Ectodermal cell (in vitro differentiated cells): ENCODE data around the gene MEF2D.

Source experiments
- H3K27ac ChIP-seq: 2 replicates; pipeline ENCODE4 v1.7.0; 2013; ENCODE audit warnings: mild to moderate bottlenecking, low read depth, low read length; ENCODE audit not compliant: insufficient read depth, poor library complexity, severe bottlenecking
- H3K27me3 ChIP-seq: 2 replicates; pipeline ENCODE4 v1.7.0; 2013; ENCODE audit warnings: mild to moderate bottlenecking, low read length; ENCODE audit not compliant: insufficient read depth, control insufficient read depth, poor library complexity, severe bottlenecking
- H3K36me3 ChIP-seq: one replicate; pipeline ENCODE4 v1.7.0; 2013; ENCODE audit warnings: low read length; ENCODE audit not compliant: control insufficient read depth, insufficient read depth
- H3K4me1 ChIP-seq: one replicate; pipeline ENCODE4 v1.7.0; 2013; ENCODE audit warnings: low read length; ENCODE audit not compliant: control insufficient read depth, insufficient read depth
- H3K4me3 ChIP-seq: 2 replicates; pipeline ENCODE4 v1.7.0; 2013; ENCODE audit warnings: low read depth, low read length, control low read depth; ENCODE audit not compliant: insufficient read depth
- H3K9me3 ChIP-seq: 2 replicates; pipeline ENCODE4 v1.7.0; 2013; ENCODE audit warnings: mild to moderate bottlenecking, low read length, moderate library complexity; ENCODE audit not compliant: control insufficient read depth
- WGBS, 2 experiments: methylation state at CpG; one replicate each; pipeline ENCODE4 v1.1.7; 2013; ENCODE audit warnings: missing lambda C conversion rate in 2 of 2; 5-methylcytosine and 5-hydroxymethylcytosine counted together

The MEF2D gene

DNA sequence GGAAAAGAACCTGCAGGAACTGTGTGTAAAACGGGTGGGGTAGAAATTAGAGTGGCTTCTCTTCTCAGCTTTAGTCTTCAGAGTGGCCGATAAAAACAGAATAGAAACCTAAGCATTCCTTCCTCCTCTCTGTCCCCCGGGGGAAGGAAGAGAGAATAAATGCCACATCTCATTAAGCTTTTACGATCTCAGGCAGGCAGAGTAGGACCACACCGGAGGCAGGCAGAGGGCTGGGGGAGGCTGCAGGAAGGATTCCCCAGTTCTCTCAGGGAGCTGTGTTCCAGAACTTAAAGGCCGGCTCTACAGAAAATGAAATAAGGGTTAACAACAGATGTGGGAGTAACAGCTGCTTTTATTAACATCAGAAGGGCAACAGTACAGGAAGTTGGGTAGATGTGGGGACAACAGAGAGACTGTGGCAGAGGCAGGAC is 24.5 kb upstream of the MEF2D start:
- Histone ChIP-seq H3K4me1 (no peaks in the 10 kb centered on the region), H3K27ac (no peak overlapping the region), H3K9me3 (no peaks in the 10 kb centered on the region), H3K36me3 (peaks cover 9% of the 10 kb centered on the region), H3K27me3 (no peaks in the 10 kb centered on the region), H3K4me3 (no peak overlapping the region)
- 76 to 84% methylated on average over 5 to 6 of the region's 6 CpGs for WGBS, 2 experiments

DNA sequence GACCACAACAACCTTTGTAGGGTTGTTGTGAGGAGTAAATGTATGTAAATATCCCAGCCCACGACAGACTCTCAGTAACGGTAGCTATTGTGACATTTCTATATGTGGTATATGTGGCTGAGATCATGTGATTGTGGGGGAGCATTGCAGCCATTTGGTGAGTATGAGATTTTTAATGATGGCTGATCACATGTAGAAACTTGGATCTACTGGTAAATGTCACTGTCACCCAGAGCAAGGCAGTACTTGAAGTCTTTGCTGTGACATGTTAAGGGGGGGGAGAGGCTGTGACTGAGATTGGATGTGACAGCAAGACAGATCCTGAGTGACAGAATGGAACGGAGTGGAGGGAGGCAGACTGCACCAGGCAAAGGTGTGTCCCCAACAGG is 23.9 kb upstream of the MEF2D start:
- Histone ChIP-seq H3K27ac (no peak overlapping the region), H3K4me1 (no peaks in the 10 kb centered on the region), H3K9me3 (no peaks in the 10 kb centered on the region), H3K4me3 (no peak overlapping the region), H3K36me3 (peaks cover 9% of the 10 kb centered on the region), H3K27me3 (no peaks in the 10 kb centered on the region)
- 91 to 93% methylated on average over 3 of the region's 3 CpGs for WGBS, 2 experiments

DNA sequence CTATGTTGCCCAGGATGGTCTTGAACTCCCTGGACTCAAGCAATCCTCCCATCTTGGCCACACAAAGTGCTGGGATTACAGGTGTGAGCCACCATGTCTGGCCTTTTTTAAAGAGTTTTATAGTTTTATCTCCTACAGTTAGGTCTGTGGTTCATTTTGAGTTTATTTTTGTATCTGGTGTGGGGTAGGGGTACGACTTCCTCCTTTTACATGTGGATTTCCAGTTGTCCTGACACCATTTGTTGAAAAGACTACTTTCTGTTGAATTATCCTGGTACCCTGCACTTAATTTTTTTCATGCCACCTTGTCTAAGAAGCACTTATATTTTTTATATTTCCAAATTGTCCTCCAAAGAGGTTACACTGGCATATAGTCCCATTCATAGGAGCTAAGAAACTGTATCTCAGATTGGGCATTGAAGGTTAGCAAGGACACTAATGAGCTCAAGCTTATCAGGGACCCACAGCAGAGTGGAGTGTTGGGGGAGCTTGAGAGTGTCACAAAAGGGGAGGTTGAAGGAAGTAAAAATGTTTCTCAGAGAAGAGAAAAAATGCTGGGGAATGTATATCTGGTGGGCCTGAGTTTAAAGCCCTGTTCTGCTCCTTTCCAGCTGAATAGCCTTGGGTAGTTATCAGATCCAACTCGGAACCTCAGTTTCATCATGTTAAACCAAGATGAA is 23.4 kb upstream of the MEF2D start:
- H3K9me3 ChIP-seq = no peaks in the 10 kb centered on the region
- 86 to 96% methylated on average over 2 of the region's 2 CpGs for WGBS, 2 experiments
- H3K4me1 ChIP-seq = no peaks in the 10 kb centered on the region
- H3K27me3 ChIP-seq = no peaks in the 10 kb centered on the region
- H3K4me3 ChIP-seq = no peak overlapping the region
- no peak overlapping the region for H3K27ac ChIP-seq
- peaks cover 8% of the 10 kb centered on the region for H3K36me3 ChIP-seq

DNA sequence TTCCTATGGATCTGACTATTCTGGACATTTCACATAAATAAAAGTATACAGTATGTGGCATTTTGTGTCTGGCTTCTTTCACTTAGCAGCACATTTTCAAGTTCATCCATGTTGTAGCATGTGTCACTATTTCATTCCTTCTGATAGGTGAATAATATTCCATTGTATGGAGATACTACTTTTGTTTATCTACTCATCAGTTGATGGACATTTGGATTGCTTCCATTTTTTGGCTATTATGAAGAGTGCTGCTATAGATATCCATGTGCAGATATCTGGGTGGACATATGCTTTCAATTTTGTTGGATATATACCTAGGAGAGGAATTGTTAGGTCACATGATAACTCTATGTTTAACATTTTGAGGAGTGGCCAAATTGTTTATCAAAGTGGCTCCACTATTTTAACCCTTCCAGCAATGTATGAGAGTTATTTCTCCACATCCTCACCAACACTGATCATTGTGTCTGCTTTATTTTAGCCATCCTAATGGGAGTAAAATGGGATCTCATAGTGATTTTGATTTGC is 21.9 kb upstream of the MEF2D start:
- no peaks in the 10 kb centered on the region for H3K9me3 ChIP-seq

DNA sequence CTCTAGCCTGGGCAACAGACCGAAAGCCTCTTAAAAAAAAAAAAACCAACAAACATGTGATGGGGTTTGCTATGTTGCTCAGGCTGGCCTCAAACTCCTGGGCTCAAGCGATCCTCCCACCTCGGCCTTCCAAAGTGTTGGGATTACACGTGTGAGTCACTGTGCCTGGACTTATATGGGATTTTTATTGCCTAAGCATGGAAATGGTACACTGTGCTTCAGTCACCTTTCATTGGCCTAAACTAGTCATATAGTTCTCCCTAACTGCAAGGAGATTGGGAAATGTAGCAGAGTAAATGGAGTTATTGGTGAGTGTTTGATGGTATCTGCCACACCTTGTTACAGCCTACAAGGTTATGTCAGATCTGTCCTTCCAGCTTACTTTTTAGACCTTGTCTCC is 17.2 kb upstream of the MEF2D start:
- H3K27ac ChIP-seq = no peak overlapping the region
- no peaks in the 10 kb centered on the region for H3K9me3 ChIP-seq
- H3K4me3 ChIP-seq = no peak overlapping the region
- no peaks in the 10 kb centered on the region for H3K36me3 ChIP-seq
- no peaks in the 10 kb centered on the region for H3K4me1 ChIP-seq
- 70 to 72% methylated on average over 4 of the region's 4 CpGs for WGBS, 2 experiments
- H3K27me3 ChIP-seq = no peaks in the 10 kb centered on the region

More for the DNA sequence above, 21.9 kb upstream of the MEF2D start:
- Histone ChIP-seq H3K36me3 (peaks cover 3% of the 10 kb centered on the region), H3K27ac (no peak overlapping the region), H3K27me3 (no peaks in the 10 kb centered on the region), H3K4me1 (no peaks in the 10 kb centered on the region), H3K4me3 (no peak overlapping the region)

DNA sequence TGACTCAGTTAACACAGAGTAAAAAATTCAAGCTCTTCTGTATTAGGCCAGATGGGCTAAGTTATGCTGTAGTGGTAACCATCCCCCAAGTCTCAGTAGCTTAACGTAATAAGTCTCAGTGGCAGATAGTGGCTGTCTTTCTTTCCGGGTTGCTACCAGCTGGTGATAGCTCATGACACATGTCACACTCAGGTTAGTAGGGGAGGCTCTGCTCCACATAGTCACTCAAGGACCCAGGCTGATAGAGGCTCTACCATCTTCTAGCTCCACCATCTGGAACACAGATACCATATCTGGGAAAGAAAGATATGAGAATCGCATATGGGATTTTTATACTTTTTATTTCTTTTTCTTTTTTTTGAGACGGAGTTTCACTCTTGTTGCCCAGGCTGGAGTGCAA is 16.2 kb upstream of the MEF2D start:
- Histone ChIP-seq H3K4me1 (no peaks in the 10 kb centered on the region), H3K36me3 (no peaks in the 10 kb centered on the region), H3K9me3 (no peaks in the 10 kb centered on the region), H3K27me3 (no peaks in the 10 kb centered on the region), H3K27ac (no peak overlapping the region), H3K4me3 (no peak overlapping the region)
- 92 to 99% methylated on average over 3 to 4 of the region's 4 CpGs for WGBS, 2 experiments

DNA sequence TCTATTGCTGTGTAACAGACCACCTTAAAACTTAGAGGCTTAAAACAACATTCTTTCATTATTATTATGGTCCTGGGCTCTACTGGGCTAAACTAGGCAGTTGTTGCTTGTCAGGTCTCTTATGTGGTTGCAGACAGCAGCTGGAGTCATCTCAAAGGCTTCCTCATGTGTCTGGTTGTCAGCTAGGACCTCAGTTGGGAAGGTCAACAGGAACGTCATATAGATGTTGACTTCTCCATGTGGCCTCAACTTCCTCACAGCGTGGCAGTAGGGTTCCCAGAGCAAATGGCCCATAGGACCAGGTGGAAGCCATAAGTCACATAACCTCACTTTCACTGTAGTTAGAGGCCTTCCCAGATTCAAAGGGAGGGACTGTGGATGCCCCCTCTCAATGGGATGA is 15.4 kb upstream of the MEF2D start:
- Histone ChIP-seq H3K27me3 (no peaks in the 10 kb centered on the region), H3K4me1 (no peaks in the 10 kb centered on the region), H3K9me3 (no peaks in the 10 kb centered on the region), H3K4me3 (no peak overlapping the region), H3K36me3 (no peaks in the 10 kb centered on the region), H3K27ac (no peak overlapping the region)
- 44 to 50% methylated on average over 2 of the region's 2 CpGs for WGBS, 2 experiments

DNA sequence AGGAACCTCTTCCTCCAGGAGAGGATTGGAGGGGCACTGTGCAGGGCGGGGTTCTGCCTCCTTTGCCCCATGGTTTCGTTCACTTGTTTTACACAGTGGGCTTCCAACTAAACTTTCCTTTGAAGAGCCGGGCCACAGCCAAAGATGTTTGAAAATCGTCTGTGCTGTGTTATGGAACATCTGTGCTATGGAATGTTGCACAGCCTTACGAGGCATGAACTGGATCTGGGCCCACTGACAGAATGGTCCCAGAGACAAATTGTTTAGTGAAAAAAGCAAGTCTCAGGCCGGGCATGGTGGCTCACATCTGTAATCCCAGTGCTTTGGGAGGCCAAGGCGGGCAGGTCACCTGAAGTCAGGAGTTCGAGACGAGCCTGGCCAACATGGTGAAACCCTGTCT is 12.6 kb upstream of the MEF2D start:
- no peaks in the 10 kb centered on the region for H3K27me3 ChIP-seq
- H3K4me1 ChIP-seq = no peaks in the 10 kb centered on the region
- no peak overlapping the region for H3K27ac ChIP-seq
- no peak overlapping the region for H3K4me3 ChIP-seq
- no peaks in the 10 kb centered on the region for H3K36me3 ChIP-seq
- no peaks in the 10 kb centered on the region for H3K9me3 ChIP-seq
- WGBS, 2 experiments = 94 to 95% methylated on average over 9 of the region's 9 CpGs

DNA sequence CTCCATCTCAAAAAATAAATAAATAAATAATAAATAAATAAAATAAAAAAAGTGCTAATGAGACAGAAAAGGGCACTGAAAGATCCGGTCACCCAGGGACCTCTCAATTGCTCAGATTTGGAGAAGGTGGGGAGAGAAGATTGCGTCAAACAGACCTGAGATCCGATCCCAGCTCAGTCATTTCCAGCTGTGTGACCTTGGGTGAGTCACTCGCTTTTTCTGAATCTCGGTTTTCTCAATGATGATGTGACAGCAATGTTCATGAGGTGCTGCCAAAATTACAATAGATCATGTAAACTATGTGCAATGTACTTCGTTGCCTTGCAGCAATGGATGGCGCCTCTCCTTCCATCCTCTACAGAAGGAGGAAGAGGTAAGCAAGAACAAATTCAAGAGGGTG is 11.1 kb upstream of the MEF2D start:
- H3K27me3 ChIP-seq = no peaks in the 10 kb centered on the region
- no peak overlapping the region for H3K27ac ChIP-seq
- no peaks in the 10 kb centered on the region for H3K9me3 ChIP-seq
- H3K36me3 ChIP-seq = no peaks in the 10 kb centered on the region
- no peak overlapping the region for H3K4me3 ChIP-seq
- WGBS, 2 experiments = 90 to 94% methylated on average over 7 of the region's 7 CpGs
- H3K4me1 ChIP-seq = no peaks in the 10 kb centered on the region

DNA sequence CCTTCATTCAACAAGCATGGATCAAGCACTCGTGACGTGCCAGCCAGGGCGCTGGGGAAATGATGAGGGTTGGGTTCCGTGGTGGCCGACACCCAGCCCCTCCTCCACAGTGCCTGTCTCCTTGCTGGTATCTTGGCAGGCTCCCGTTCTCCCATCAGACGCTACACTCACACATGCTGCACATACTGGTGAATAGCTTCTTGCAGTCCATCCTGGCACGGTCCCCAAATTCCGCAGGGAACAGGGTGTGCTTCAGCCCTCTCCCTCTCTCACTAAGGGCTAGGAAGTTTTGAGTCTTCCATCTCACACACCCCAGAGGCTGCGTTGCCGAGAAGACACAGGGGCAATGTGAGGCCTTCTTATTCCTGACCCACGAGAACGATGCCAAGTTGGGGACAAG is 10.1 kb upstream of the MEF2D start:
- 88 to 93% methylated on average over 13 of the region's 13 CpGs for WGBS, 2 experiments
- H3K9me3 ChIP-seq = no peaks in the 10 kb centered on the region

More for the DNA sequence above, 10.1 kb upstream of the MEF2D start:
- no peak overlapping the region for H3K4me3 ChIP-seq
- no peaks in the 10 kb centered on the region for H3K4me1 ChIP-seq
- H3K27me3 ChIP-seq = no peaks in the 10 kb centered on the region
- no peak overlapping the region for H3K27ac ChIP-seq
- H3K36me3 ChIP-seq = no peaks in the 10 kb centered on the region
